Sigmoid colon (tissue), 7 donors: Measurements from ENCODE around the gene ECHS1. TPM values are rescaled to one million over a fixed set of nuclear protein-coding genes. Genes with fewer than 3 reads are reported as not detected.

Source experiments
- DNase-seq: peaks from one replicate; pipeline ENCODE4 v3.0.0-alpha.2; 2019
- H3K27ac ChIP-seq, 4 donors: fragments of 200-600 bp; sonication (generic); one replicate each; pipeline ENCODE4 v1.5.1; 2016 to 2019; ENCODE audit warnings: mild to moderate bottlenecking in 1 of 4
- H3K27me3 ChIP-seq, 3 donors: fragments of 200-600 bp; sonication (generic); one replicate each; pipeline ENCODE4 v1.5.1; 2019; ENCODE audit warnings: mild to moderate bottlenecking in 1 of 3
- H3K36me3 ChIP-seq, 4 donors: fragments of 200-600 bp; sonication (generic); one replicate each; pipeline ENCODE4 v1.5.1; 2016 to 2019
- H3K4me1 ChIP-seq, 4 donors: fragments of 200-600 bp; sonication (generic); one replicate each; pipeline ENCODE4 v1.5.1; 2017 to 2019
- H3K4me3 ChIP-seq, 4 donors: fragments of 200-600 bp; sonication (generic); one replicate each; pipeline ENCODE4 v1.5.1; 2017 to 2019; ENCODE audit warnings: mild to moderate bottlenecking in 2 of 4, moderate library complexity in 1 of 4
- H3K9me3 ChIP-seq, 4 donors: fragments of 200-600 bp in 3 of 4; sonication (generic) in 3 of 4; one replicate each; pipeline versions ENCODE4 v1.5.1 to v1.6.1; 2013 to 2019
- EP300 ChIP-seq, 4 donors: sonication (generic); formaldehyde crosslinking; IDR thresholded peaks; one replicate each; pipeline ENCODE4 v1.6.1; 2017; ENCODE audit warnings: antibody characterized with exemption in 4 of 4
- POLR2A ChIP-seq, 2 donors: fragments of 450-650 bp; IDR thresholded peaks; one replicate each; pipeline ENCODE4 v1.6.1; 2016; ENCODE audit warnings: antibody characterized with exemption in 2 of 2, mild to moderate bottlenecking in 2 of 2, moderate library complexity in 2 of 2
- POLR2AphosphoS5 ChIP-seq, 4 donors: sonication (generic); formaldehyde crosslinking; IDR thresholded peaks; one replicate each; pipeline ENCODE4 v1.6.1; 2017; ENCODE audit warnings: antibody characterized with exemption in 4 of 4
- WGBS, 2 donors: extraction: QIAGEN DNeasy Blood & Tissue Kit; methylation state at CpG; one replicate each; pipeline ENCODE4 v1.1.7; 2013; 5-methylcytosine and 5-hydroxymethylcytosine counted together
- intact Hi-C: fragments of 100-400 bp; cut with DNase I; formaldehyde crosslinking; loops from one replicate; pipeline ENCODE4 v1.15.1; 2023
- polyA plus RNA-seq, 3 donors: library from polyadenylated mRNA; stranded (reverse); fragments of 200-250 nt; gene quantifications; one replicate each; pipeline ENCODE4 v1.2.3, GENCODE V29; 2013
- total RNA-seq, 4 donors: library from RNA; depleted of rRNA; stranded (reverse); fragments of >200 nt; gene quantifications; one replicate each; pipeline ENCODE4 v1.1.0, GENCODE V29; 2016
- TF ChIP-seq, protein P1 (sequence below), 4 experiments: fragments of 450-650 bp in 3 of 4; fragments of 200-600 bp in 1 of 4; IDR thresholded peaks; one replicate each; pipeline ENCODE4 v1.5.1; 2016 to 2019; ENCODE audit warnings: antibody characterized with exemption in 4 of 4, mild to moderate bottlenecking in 3 of 4, moderate library complexity in 2 of 4
- donor health status: healthy with polysubstance abuse.
- donor health status: Bipolar disorder and iron deficiency.
- donor health status: healthy.

Gene ECHS1
- total and polyA plus RNA-seq, 7 donors: 58.6 to 360 (median 87.0) TPM

- no peaks in the 10 kb centered on the region for H3K27me3 ChIP-seq
- no peaks in the 10 kb centered on the region for H3K4me1 ChIP-seq
- H3K4me3 ChIP-seq: no peak overlapping the region
- H3K9me3 ChIP-seq: no peaks in the 10 kb centered on the region
- peaks cover 19 to 79% (median 29%) of the 10 kb centered on the region in 4 donors for H3K36me3 ChIP-seq
- intact Hi-C loops: no loop called here
- no peak for DNase-seq
- no peak overlapping the region for H3K27ac ChIP-seq
- TF ChIP-seq POLR2A (IDR thresholded peaks at IDR 0.05) (no peak), POLR2AphosphoS5 (IDR thresholded peaks at IDR 0.05) (no peak), EP300 (IDR thresholded peaks at IDR 0.05) (no peak)
- TF ChIP-seq, protein P1, sequence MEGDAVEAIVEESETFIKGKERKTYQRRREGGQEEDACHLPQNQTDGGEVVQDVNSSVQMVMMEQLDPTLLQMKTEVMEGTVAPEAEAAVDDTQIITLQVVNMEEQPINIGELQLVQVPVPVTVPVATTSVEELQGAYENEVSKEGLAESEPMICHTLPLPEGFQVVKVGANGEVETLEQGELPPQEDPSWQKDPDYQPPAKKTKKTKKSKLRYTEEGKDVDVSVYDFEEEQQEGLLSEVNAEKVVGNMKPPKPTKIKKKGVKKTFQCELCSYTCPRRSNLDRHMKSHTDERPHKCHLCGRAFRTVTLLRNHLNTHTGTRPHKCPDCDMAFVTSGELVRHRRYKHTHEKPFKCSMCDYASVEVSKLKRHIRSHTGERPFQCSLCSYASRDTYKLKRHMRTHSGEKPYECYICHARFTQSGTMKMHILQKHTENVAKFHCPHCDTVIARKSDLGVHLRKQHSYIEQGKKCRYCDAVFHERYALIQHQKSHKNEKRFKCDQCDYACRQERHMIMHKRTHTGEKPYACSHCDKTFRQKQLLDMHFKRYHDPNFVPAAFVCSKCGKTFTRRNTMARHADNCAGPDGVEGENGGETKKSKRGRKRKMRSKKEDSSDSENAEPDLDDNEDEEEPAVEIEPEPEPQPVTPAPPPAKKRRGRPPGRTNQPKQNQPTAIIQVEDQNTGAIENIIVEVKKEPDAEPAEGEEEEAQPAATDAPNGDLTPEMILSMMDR (IDR thresholded peaks at IDR 0.05): no peak
- 95% methylated on average over 5 of the region's 5 CpGs for WGBS, 2 donors
These were observed 30.6 kb upstream of the ECHS1 start for GRCh38 chr10:133403784-133404183.

DNA sequence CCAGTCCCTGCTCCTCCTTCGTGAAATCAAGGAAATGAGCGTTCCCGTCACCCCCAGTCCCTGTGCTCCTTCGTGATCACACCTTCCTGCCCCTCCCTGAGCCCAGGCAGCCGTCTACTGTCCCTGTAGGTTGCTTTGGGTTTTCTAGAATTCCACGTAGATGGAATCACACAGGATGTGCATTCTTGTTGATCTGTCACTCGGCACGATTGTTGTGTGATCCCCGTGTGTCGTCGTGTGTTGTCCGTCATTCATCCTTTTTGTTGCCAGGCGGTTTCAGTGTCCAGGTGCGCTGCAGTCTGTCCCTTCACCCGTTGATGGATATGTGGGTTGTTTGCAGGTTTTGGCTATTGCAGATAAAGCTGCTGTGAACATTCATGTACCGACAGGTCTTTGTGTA, 30.2 kb upstream of the ECHS1 start:
- no peak for TF ChIP-seq EP300 (IDR thresholded peaks at IDR 0.05)
- TF ChIP-seq POLR2AphosphoS5 (IDR thresholded peaks at IDR 0.05): no peak
- no peak for TF ChIP-seq POLR2A (IDR thresholded peaks at IDR 0.05)
- TF ChIP-seq, protein P1 (IDR thresholded peaks at IDR 0.05): no peak
- peaks cover 21 to 79% (median 31%) of the 10 kb centered on the region in 4 donors for H3K36me3 ChIP-seq
- no peaks in the 10 kb centered on the region for H3K27me3 ChIP-seq
- DNase-seq: no peak
- H3K9me3 ChIP-seq: no peaks in the 10 kb centered on the region
- H3K27ac ChIP-seq: no peak overlapping the region
- WGBS, 2 donors: 87 to 89% methylated on average over 16 of the region's 16 CpGs
- no peak overlapping the region for H3K4me3 ChIP-seq
- H3K4me1 ChIP-seq: no peaks in the 10 kb centered on the region
- intact Hi-C loops: no loop called here

GRCh38 chr10:133401981-133402725, 29.0 kb upstream of the ECHS1 start:
- 96 to 97% methylated on average over 21 of the region's 21 CpGs for WGBS, 2 donors
- TF ChIP-seq POLR2AphosphoS5 (IDR thresholded peaks at IDR 0.05): no peak
- H3K27ac ChIP-seq: no peak overlapping the region
- H3K9me3 ChIP-seq: no peaks in the 10 kb centered on the region
- intact Hi-C loops: no loop called here
- H3K27me3 ChIP-seq: no peaks in the 10 kb centered on the region
- H3K4me3 ChIP-seq: no peak overlapping the region
- H3K36me3 ChIP-seq: peaks cover 15 to 82% (median 30%) of the 10 kb centered on the region in 4 donors
- no peaks in the 10 kb centered on the region for H3K4me1 ChIP-seq
- DNase-seq: peak; percentile 46

- 92 to 94% methylated on average over 12 of the region's 12 CpGs for WGBS, 2 donors
- peak; percentile 58 for DNase-seq
- H3K36me3 ChIP-seq: peaks cover 15 to 89% (median 28%) of the 10 kb centered on the region in 4 donors
These were observed 28.3 kb upstream of the ECHS1 start for GRCh38 chr10:133401500-133401899.

More at GRCh38 chr10:133401500-133401899, 28.3 kb upstream of the ECHS1 start:
- no peak overlapping the region for H3K4me3 ChIP-seq
- TF ChIP-seq, protein P1 (IDR thresholded peaks at IDR 0.05): no peak
- TF ChIP-seq EP300 (IDR thresholded peaks at IDR 0.05) (no peak), POLR2AphosphoS5 (IDR thresholded peaks at IDR 0.05) (no peak), POLR2A (IDR thresholded peaks at IDR 0.05) (no peak)
- no peaks in the 10 kb centered on the region for H3K27me3 ChIP-seq
- H3K9me3 ChIP-seq: no peaks in the 10 kb centered on the region
- H3K4me1 ChIP-seq: no peaks in the 10 kb centered on the region
- intact Hi-C loops: no loop called here
- no peak overlapping the region for H3K27ac ChIP-seq
